Activated CD8-positive, alpha-beta T cell treated with anti-CD3 and anti-CD28 coated beads for 36 hours (primary cell): Measurements from ENCODE around the gene MRPS22. TPM values are rescaled to one million over a fixed set of nuclear protein-coding genes. Genes with fewer than 3 reads are reported as not detected.
"Not testable (repeated sequence)": the region's sequence is repeated elsewhere in the genome, so short reads cannot be mapped to it uniquely, and the experiment has no call there.

ENCODE experiments used
- ATAC-seq: fragments of 200-7000 bp; cut with Tn5 transposase; one replicate; pipeline ENCODE4 v1.10.0; 2021; ENCODE audit warnings: mild to moderate bottlenecking, moderate library complexity
- CTCF ChIA-PET: fragments of 350-600 bp; sonication (Branson Sonifier 250); formaldehyde crosslinking; loops from one replicate; lab custom pipeline; 2021; ENCODE audit warnings: antibody characterized with exemption; lab: Charles Lee
- POLR2A ChIA-PET: fragments of 350-600 bp; sonication (Branson Sonifier 250); formaldehyde crosslinking; loops from one replicate; lab custom pipeline; 2021; ENCODE audit warnings: antibody characterized with exemption; lab: Charles Lee
- DNase-seq: peaks from one replicate; pipeline ENCODE4 v3.0.0-alpha.2; 2020
- H3K27ac Mint-ChIP-seq: one replicate; pipeline ENCODE4 v1.8.0; 2021; ENCODE audit warnings: mild to moderate bottlenecking, mixed read lengths
- H3K27me3 Mint-ChIP-seq: one replicate; pipeline ENCODE4 v1.8.0; 2021; ENCODE audit warnings: mixed read lengths
- H3K36me3 Mint-ChIP-seq: one replicate; pipeline ENCODE4 v1.8.0; 2021; ENCODE audit warnings: low read depth, mixed read lengths
- H3K4me1 Mint-ChIP-seq: one replicate; pipeline ENCODE4 v1.8.0; 2021; ENCODE audit warnings: low read depth, mixed read lengths
- H3K4me3 Mint-ChIP-seq: one replicate; pipeline ENCODE4 v1.8.0; 2021; ENCODE audit warnings: mild to moderate bottlenecking, moderate library complexity, mixed read lengths
- H3K9me3 Mint-ChIP-seq: one replicate; pipeline ENCODE4 v1.8.0; 2021; ENCODE audit warnings: mixed read lengths
- intact Hi-C: fragments of 100-400 bp; cut with micrococcal nuclease; formaldehyde crosslinking; loops from one replicate; pipeline ENCODE4 v1.10.0; 2022
- total RNA-seq, 2 experiments: library from RNA; stranded (reverse); gene quantifications; one replicate each; pipeline ENCODE4 v1.2.3, GENCODE V29; 2021
- TF ChIP-seq, protein P1 (sequence below): fragments of 200-600 bp; IDR thresholded peaks from one replicate; pipeline ENCODE4 v1.8.0; 2022; ENCODE audit warnings: antibody characterized with exemption, mild to moderate bottlenecking

MRPS22 gene
- total RNA-seq, 2 experiments from 2014 or later = 67.4 to 68.9 TPM

DNA sequence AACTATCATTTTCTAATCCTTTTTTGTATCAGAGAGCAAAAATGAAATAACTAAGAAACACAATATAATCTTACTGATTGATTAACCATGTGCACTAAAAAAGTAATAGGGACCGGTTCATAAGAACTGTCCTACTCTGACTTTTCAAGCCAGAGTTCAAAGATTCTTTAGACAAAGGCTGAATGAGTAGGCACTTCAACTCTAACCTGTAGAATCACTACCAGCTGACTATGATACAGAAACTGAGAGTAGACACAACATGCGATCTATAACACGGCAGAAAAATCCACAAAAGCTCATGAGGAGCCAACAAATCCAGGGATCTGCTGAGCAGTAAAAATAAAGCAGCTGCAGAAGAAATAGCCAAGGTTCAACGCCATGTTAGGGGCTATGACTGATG, 36.8 kb downstream of the MRPS22 start:
- Mint-ChIP-seq H3K27me3 (no peaks in the 10 kb centered on the region), H3K9me3 (no peaks in the 10 kb centered on the region), H3K27ac (peak overlapping the region; percentile 67), H3K4me1 (peaks cover 45% of the 10 kb centered on the region), H3K4me3 (no peak overlapping the region), H3K36me3 (peaks cover 40% of the 10 kb centered on the region)
- no peak for ATAC-seq
- ChIA-PET CTCF (interaction anchor here (1.0 kb wide), 1 partner anchor 25 kb away, joined by 3 read pairs; no protein-coding TSS in a partner anchor), POLR2A (interaction anchor here (1.0 kb wide), 1 partner anchor 21 kb away, joined by 3 read pairs; no protein-coding TSS in a partner anchor)
- DNase-seq = no peak
- intact Hi-C loops = no loop called here
- TF ChIP-seq, protein P1, sequence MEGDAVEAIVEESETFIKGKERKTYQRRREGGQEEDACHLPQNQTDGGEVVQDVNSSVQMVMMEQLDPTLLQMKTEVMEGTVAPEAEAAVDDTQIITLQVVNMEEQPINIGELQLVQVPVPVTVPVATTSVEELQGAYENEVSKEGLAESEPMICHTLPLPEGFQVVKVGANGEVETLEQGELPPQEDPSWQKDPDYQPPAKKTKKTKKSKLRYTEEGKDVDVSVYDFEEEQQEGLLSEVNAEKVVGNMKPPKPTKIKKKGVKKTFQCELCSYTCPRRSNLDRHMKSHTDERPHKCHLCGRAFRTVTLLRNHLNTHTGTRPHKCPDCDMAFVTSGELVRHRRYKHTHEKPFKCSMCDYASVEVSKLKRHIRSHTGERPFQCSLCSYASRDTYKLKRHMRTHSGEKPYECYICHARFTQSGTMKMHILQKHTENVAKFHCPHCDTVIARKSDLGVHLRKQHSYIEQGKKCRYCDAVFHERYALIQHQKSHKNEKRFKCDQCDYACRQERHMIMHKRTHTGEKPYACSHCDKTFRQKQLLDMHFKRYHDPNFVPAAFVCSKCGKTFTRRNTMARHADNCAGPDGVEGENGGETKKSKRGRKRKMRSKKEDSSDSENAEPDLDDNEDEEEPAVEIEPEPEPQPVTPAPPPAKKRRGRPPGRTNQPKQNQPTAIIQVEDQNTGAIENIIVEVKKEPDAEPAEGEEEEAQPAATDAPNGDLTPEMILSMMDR = no peak

DNA sequence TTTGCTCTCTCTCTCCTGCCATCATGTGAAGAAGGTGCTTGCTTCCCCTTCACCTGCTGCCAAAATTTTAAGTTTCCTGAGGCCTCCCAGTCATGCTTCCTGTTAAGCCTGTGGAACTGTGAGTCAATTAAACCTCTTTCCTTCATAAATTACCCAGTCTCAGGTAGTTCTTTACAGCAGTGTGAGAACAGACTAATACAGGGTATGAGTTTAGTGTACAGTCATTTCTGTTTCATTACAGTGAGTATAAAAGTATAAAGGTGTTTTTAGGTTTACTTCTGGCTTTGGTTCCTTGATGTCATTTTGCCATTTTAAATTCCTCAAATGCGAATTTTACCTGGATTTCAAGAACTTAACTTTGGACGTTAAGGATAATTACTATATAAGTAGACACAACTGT, 38.5 kb downstream of the MRPS22 start:
- POLR2A ChIA-PET = interaction anchor here (1.1 kb wide), 1 partner anchor 35 kb away, joined by 5 read pairs; no protein-coding TSS in a partner anchor
- H3K36me3 Mint-ChIP-seq = peaks cover 36% of the 10 kb centered on the region
- H3K27me3 Mint-ChIP-seq = not testable (repeated sequence)

DNA sequence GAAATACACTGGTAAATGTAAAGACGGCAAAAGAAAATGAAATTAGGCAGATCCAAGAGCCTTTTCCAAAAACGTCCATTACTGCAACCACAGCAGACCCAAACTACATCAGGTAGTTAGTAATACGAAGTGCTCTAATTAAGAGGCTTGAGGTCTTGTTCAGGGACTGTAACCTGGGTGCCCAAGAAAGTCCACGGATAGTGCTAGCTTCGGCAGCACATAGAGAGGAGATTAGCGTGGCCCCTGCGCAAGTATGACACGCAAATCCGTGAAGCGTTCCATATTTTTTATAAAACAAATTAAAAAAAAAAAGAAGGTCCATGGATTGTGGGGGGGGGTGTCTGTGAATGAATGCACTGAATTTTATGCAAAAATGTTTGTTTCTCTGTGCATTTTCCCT, 44.3 kb downstream of the MRPS22 start:
- ATAC-seq = no peak
- CTCF ChIA-PET = interaction anchor here (2.2 kb wide), 1 partner anchor 276 kb away, joined by 7 read pairs; no protein-coding TSS in a partner anchor
- no peak for DNase-seq
- Mint-ChIP-seq H3K27ac (peak overlapping the region; percentile 34), H3K27me3 (no peaks in the 10 kb centered on the region), H3K4me1 (peaks cover 42% of the 10 kb centered on the region), H3K9me3 (no peaks in the 10 kb centered on the region), H3K4me3 (peak overlapping the region; percentile 89), H3K36me3 (peaks cover 4% of the 10 kb centered on the region)
- intact Hi-C loops = no loop called here
- POLR2A ChIA-PET = interaction anchor here (0.6 to 1.9 kb wide), 2 partner anchors 29 to 1468 kb away, joined by 3 to 4 read pairs; no protein-coding TSS in a partner anchor
- TF ChIP-seq, protein P1 = no peak

More for the DNA sequence above, 38.5 kb downstream of the MRPS22 start:
- Mint-ChIP-seq H3K27ac (peak overlapping the region; percentile 55), H3K4me1 (peaks cover 56% of the 10 kb centered on the region)
- ATAC-seq, CTCF ChIA-PET, H3K9me3 Mint-ChIP-seq, H3K4me3 Mint-ChIP-seq, DNase-seq, intact Hi-C loops: not testable (repeated sequence)

DNA sequence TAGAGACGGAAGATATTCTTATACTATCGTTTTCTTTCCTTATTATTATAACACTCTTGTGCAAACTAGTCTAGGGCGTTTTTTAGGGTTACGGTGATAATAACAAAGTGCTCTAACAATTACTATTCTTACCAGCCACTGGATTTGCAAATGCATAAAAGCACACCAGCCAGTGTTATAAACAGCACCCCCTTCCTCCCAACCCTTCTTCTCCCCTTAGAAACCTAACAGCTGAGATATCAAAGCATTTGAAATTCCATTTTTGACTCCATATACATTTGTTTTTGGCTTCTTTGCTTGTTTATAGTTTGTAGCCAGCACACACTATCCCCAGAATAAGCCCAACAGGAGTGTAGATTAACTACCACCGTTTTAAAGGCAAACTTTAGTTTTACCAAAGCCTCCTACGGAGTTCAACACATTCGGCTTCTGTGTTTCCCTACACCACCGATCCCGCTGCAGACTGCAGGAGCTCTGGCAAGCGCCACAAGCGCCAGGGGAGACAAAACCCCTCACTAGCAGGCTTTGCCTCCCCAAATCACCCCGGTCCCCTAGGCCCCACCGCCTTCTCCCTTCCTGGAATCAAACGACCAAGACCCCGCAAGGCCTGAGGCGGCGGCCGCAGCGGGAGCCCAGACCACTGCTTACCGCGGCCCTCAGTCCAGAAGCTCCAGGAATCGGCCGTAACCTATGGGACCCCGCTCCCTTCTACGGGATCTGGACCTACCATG, 45.2 kb downstream of the MRPS22 start:
- Mint-ChIP-seq H3K4me1 (peaks cover 40% of the 10 kb centered on the region), H3K9me3 (no peaks in the 10 kb centered on the region), H3K27me3 (no peaks in the 10 kb centered on the region), H3K4me3 (peak overlapping the region; percentile 89), H3K36me3 (peaks cover 3% of the 10 kb centered on the region), H3K27ac (peak overlapping the region; percentile 97)
- ATAC-seq (peak; percentile 18), DNase-seq (peak; percentile 38)
- ChIA-PET POLR2A (interaction anchor here (0.6 to 1.9 kb wide), 9 partner anchors 10 to 1467 kb away, joined by 3 to 6 read pairs (median 4); no protein-coding TSS in a partner anchor), CTCF (interaction anchor here (2.2 kb wide), 1 partner anchor 277 kb away, joined by 7 read pairs; no protein-coding TSS in a partner anchor)
- TF ChIP-seq, protein P1 = no peak
- intact Hi-C loops = no loop called here

DNA sequence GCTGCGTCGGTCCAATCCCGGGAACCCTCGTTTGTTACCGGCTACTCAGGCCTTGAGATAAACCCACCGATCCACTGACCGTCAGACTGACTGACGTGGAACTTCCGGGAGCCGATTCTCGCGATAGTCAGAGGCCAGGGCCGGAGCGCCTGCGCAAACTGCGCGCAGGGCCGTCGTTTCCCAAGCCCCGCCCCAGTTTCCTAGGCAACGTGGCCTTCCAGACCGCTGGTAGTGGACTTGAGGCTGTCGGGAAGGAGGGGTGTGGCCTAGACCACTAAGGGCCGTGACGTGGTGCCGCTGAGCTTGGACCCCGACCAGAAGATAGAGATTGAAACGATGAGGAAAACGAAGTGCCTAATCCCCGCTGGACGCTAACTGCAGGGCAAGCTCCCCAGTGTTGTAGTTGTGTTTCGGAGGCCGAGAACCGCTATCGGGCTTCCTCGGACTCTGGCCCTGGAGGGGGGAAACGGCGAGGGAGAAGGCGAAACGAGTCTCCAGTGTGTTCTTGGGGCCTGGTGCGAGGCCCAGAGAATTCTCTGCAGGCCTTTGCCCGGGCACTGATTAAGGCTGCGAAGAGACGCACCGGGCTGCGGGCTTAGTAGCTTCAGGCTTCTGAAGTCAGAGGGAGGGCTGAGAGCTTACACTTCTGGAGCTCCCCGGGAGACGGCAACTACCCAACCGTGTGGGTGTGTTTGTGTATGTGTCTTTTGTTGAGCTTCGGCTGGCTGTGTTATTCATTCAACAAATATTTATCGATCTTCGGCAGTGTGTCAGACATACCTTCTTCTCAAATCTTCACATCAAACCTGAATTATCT, 45.9 kb downstream of the MRPS22 start, which contains the start of gene COPB2:
COPB2 (minus strand) TSS at position 96 of the 817 bp plus-strand sequence. CDS start 97 bp downstream, outside the sequence.
- H3K27ac Mint-ChIP-seq = peak within 1 kb of the TSS; percentile 97
- ChIA-PET POLR2A (interaction anchor here (0.8 to 1.9 kb wide), 8 partner anchors 10 to 141 kb away, joined by 3 to 6 read pairs (median 4); no protein-coding TSS in a partner anchor), CTCF (interaction anchor here (0.9 to 2.2 kb wide), 2 partner anchors 278 to 796 kb away, joined by 5 to 7 read pairs; partner anchors contain the start of gene CEP70)
- DNase-seq = peak; percentile 98
- H3K27me3 Mint-ChIP-seq = no peaks in the 10 kb centered on the region
- H3K4me3 Mint-ChIP-seq = peak within 1 kb of the TSS; percentile 89
- H3K4me1 Mint-ChIP-seq = peaks cover 38% of the 10 kb centered on the region
- ATAC-seq = peak; percentile 98
- TF ChIP-seq, protein P1 = no peak
- H3K9me3 Mint-ChIP-seq = no peaks in the 10 kb centered on the region
- intact Hi-C loops = no loop called here
- peaks cover 3% of the 10 kb centered on the region for H3K36me3 Mint-ChIP-seq
